H9 (cell line): Measurements from ENCODE around the gene DMD. TPM values are rescaled to one million over a fixed set of nuclear protein-coding genes. Genes with fewer than 3 reads are reported as not detected.

Experiments
- DNase-seq: peaks from one replicate; pipeline ENCODE4 v3.0.0-alpha.2; 2017
- H2AFZ ChIP-seq: one replicate; pipeline ENCODE4 v1.6.1; 2013; ENCODE audit warnings: mild to moderate bottlenecking, low read length, control low read depth, moderate library complexity
- H2AK5ac ChIP-seq: 2 replicates; pipeline ENCODE4 v1.6.1; 2013; ENCODE audit warnings: low read length, control low read depth, mixed read lengths; ENCODE audit not compliant: insufficient read length
- H2BK120ac ChIP-seq: one replicate; pipeline ENCODE4 v1.6.1; 2013; ENCODE audit warnings: low read depth, mild to moderate bottlenecking, low read length, control low read depth, inconsistent platforms; ENCODE audit not compliant: poor library complexity, severe bottlenecking
- H2BK12ac ChIP-seq: 2 replicates; pipeline ENCODE4 v1.6.1; 2013; ENCODE audit warnings: low read length, control low read depth, mixed read lengths, low read depth; ENCODE audit not compliant: insufficient read length
- H2BK15ac ChIP-seq: 2 replicates; pipeline ENCODE4 v1.6.1; 2013; ENCODE audit warnings: low read depth, low read length, control low read depth
- H2BK20ac ChIP-seq: one replicate; pipeline ENCODE4 v1.6.1; 2013; ENCODE audit warnings: low read depth, mild to moderate bottlenecking, low read length, control low read depth, inconsistent platforms; ENCODE audit not compliant: poor library complexity, severe bottlenecking
- H2BK5ac ChIP-seq: 2 replicates; pipeline ENCODE4 v1.6.1; 2013; ENCODE audit warnings: low read length, control low read depth, mixed read lengths; ENCODE audit not compliant: insufficient read length
- H3K14ac ChIP-seq: 2 replicates; pipeline ENCODE4 v1.6.1; 2013; ENCODE audit warnings: low read length, control low read depth; ENCODE audit not compliant: insufficient read depth
- H3K18ac ChIP-seq: 2 replicates; pipeline ENCODE4 v1.6.1; 2013; ENCODE audit warnings: low read depth, mild to moderate bottlenecking, mixed read lengths, low read length, control low read depth; ENCODE audit not compliant: insufficient read length
- H3K23ac ChIP-seq: 2 replicates; pipeline ENCODE4 v1.6.1; 2013; ENCODE audit warnings: low read length, control low read depth, mixed read lengths, low read depth; ENCODE audit not compliant: insufficient read length
- H3K23me2 ChIP-seq: 2 replicates; pipeline ENCODE4 v1.6.1; 2013; ENCODE audit warnings: low read depth, mild to moderate bottlenecking, mixed read lengths, low read length, control low read depth; ENCODE audit not compliant: insufficient read length, poor library complexity, severe bottlenecking
- H3K27ac ChIP-seq: 2 replicates; pipeline ENCODE4 v1.5.1; 2013; ENCODE audit warnings: low read length, control low read depth, mixed read lengths, low read depth; ENCODE audit not compliant: insufficient read length
- H3K27me3 ChIP-seq: 2 replicates; pipeline ENCODE4 v1.6.1; 2013; ENCODE audit warnings: low read length, control low read depth, inconsistent platforms; ENCODE audit not compliant: insufficient read depth
- H3K4ac ChIP-seq: 2 replicates; pipeline ENCODE4 v1.6.1; 2013; ENCODE audit warnings: low read depth, mild to moderate bottlenecking, control low read depth, inconsistent platforms, low read length, moderate library complexity
- H3K4me1 ChIP-seq: 2 replicates; pipeline ENCODE4 v1.6.1; 2013; ENCODE audit warnings: low read length, control low read depth, inconsistent platforms; ENCODE audit not compliant: insufficient read depth
- H3K4me2 ChIP-seq: 2 replicates; pipeline ENCODE4 v1.6.1; 2013; ENCODE audit warnings: low read length, control low read depth, mixed read lengths; ENCODE audit not compliant: insufficient read length, insufficient read depth
- H3K56ac ChIP-seq: 2 replicates; pipeline ENCODE4 v1.6.1; 2013; ENCODE audit warnings: low read depth, mild to moderate bottlenecking, mixed read lengths, low read length, control low read depth; ENCODE audit not compliant: insufficient read length
- H3K79me1 ChIP-seq: 2 replicates; pipeline ENCODE4 v1.6.1; 2013; ENCODE audit warnings: low read depth, mild to moderate bottlenecking, moderate library complexity, low read length, control low read depth, inconsistent platforms; ENCODE audit not compliant: insufficient read depth, poor library complexity, severe bottlenecking
- H3K79me2 ChIP-seq: 2 replicates; pipeline ENCODE4 v1.6.1; 2013; ENCODE audit warnings: low read length, control low read depth, inconsistent platforms; ENCODE audit not compliant: insufficient read depth
- H3K9ac ChIP-seq: 2 replicates; pipeline ENCODE4 v1.6.1; 2013; ENCODE audit warnings: low read length, control low read depth, mixed read lengths; ENCODE audit not compliant: insufficient read length; ENCODE audit errors: extremely low read depth
- H3K9me3 ChIP-seq: one replicate; pipeline ENCODE4 v1.6.1; 2013; ENCODE audit warnings: low read depth, low read length, inconsistent platforms; ENCODE audit not compliant: control insufficient read depth
- H3T11ph ChIP-seq: one replicate; pipeline ENCODE4 v1.6.1; 2013; ENCODE audit warnings: mild to moderate bottlenecking, low read length, control low read depth, inconsistent platforms
- H4K20me1 ChIP-seq: one replicate; pipeline ENCODE4 v1.6.1; 2013; ENCODE audit not compliant: control insufficient read depth, insufficient read length, insufficient read depth
- H4K5ac ChIP-seq: 2 replicates; pipeline ENCODE4 v1.6.1; 2013; ENCODE audit warnings: low read depth, mild to moderate bottlenecking, mixed read lengths, low read length, control low read depth; ENCODE audit not compliant: insufficient read length
- H4K8ac ChIP-seq: replicated peaks from 2 replicates; pipeline ENCODE4 v1.6.1; 2013; ENCODE audit warnings: low read length, control low read depth, mixed read lengths, low read depth; ENCODE audit not compliant: insufficient read length
- H4K91ac ChIP-seq: 2 replicates; pipeline ENCODE4 v1.6.1; 2013; ENCODE audit warnings: low read depth, mild to moderate bottlenecking, moderate library complexity, mixed read lengths, low read length, control low read depth; ENCODE audit not compliant: insufficient read length
- H3K27ac Mint-ChIP-seq, 3 experiments: 2 replicates in 2 of 3; 3 replicates in 1 of 3; pipeline ENCODE4 v1.8.0; 2020 to 2021; ENCODE audit warnings: mixed read lengths in 3 of 3, mild to moderate bottlenecking in 1 of 3, moderate library complexity in 1 of 3
- H3K27me3 Mint-ChIP-seq: 2 replicates; pipeline ENCODE4 v1.8.0; 2021; ENCODE audit warnings: low read depth, mild to moderate bottlenecking, moderate library complexity, mixed read lengths
- H3K36me3 Mint-ChIP-seq, 3 experiments: 2 replicates in 2 of 3; 3 replicates in 1 of 3; pipeline ENCODE4 v1.8.0; 2020 to 2021; ENCODE audit warnings: low read depth in 3 of 3, mixed read lengths in 3 of 3; ENCODE audit not compliant: insufficient read depth in 1 of 3
- H3K4me1 Mint-ChIP-seq, 2 experiments: 2 replicates each; pipeline ENCODE4 v1.8.0; 2020; ENCODE audit warnings: mixed read lengths in 2 of 2
- H3K4me3 Mint-ChIP-seq, 2 experiments: 2 replicates in 1 of 2; 3 replicates in 1 of 2; pipeline ENCODE4 v1.8.0; 2020 to 2021; ENCODE audit warnings: mild to moderate bottlenecking in 2 of 2, mixed read lengths in 2 of 2, moderate library complexity in 1 of 2
- H3K9me3 Mint-ChIP-seq, 2 experiments: 2 replicates in 1 of 2; 3 replicates in 1 of 2; pipeline ENCODE4 v1.8.0; 2020; ENCODE audit warnings: mild to moderate bottlenecking in 2 of 2, mixed read lengths in 2 of 2, moderate library complexity in 1 of 2
- WGBS: extraction: QIAGEN DNeasy Blood & Tissue Kit; methylation state at CpG from one replicate; pipeline ENCODE4 v1.1.7; 2013; ENCODE audit warnings: missing lambda C conversion rate, low lambda C conversion rate, mixed read lengths; ENCODE audit not compliant: insufficient read length; ENCODE audit errors: extremely low coverage; 5-methylcytosine and 5-hydroxymethylcytosine counted together
- total RNA-seq: library from RNA; stranded (reverse); gene quantifications from 2 replicates; pipeline ENCODE4 v1.2.1, GENCODE V29; 2021
- TF ChIP-seq, protein P1 (sequence below): fragments of 200-600 bp; sonication (generic); conservative IDR thresholded peaks from 3 replicates; pipeline ENCODE4 v1.8.0; 2021; ENCODE audit warnings: antibody characterized with exemption, mild to moderate bottlenecking

Gene DMD
- total RNA-seq, 1 experiment from 2014 or later = 3.8 TPM

DNA sequence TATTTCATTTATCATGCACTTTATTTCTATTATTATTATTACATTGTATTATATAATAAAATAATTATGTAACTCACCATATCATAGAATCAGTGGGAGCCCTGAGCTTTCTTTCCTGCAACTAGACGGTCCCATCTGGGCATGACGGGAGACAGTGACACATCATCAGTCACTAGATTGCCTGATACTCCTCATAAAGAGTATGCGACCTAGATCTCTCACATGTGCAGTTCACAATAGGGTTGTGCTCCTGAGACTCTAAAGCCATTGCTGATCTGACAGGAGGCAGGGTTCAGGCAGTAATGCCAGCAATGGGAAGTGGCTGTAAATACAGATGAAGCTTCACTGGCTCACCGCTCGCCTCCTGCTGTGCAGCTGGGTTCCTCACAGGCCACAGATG lies 62.3 kb downstream of the DMD start:
- H3K27ac ChIP-seq = no peak overlapping the region
- no peak overlapping the region for H3K56ac ChIP-seq
- no peak overlapping the region for H2BK12ac ChIP-seq
- no peak overlapping the region for H4K8ac ChIP-seq
- no peak overlapping the region for H2BK120ac ChIP-seq
- no peaks in the 10 kb centered on the region for H3K79me1 ChIP-seq
- H3T11ph ChIP-seq = no peak overlapping the region
- no peak overlapping the region for H3K4ac ChIP-seq
- H3K79me2 ChIP-seq = no peaks in the 10 kb centered on the region
- no peak overlapping the region for H3K14ac ChIP-seq
- no peak overlapping the region for H4K5ac ChIP-seq
- no peaks in the 10 kb centered on the region for H3K27me3 ChIP-seq
- H2AFZ ChIP-seq = no peak overlapping the region
- TF ChIP-seq, protein P1, sequence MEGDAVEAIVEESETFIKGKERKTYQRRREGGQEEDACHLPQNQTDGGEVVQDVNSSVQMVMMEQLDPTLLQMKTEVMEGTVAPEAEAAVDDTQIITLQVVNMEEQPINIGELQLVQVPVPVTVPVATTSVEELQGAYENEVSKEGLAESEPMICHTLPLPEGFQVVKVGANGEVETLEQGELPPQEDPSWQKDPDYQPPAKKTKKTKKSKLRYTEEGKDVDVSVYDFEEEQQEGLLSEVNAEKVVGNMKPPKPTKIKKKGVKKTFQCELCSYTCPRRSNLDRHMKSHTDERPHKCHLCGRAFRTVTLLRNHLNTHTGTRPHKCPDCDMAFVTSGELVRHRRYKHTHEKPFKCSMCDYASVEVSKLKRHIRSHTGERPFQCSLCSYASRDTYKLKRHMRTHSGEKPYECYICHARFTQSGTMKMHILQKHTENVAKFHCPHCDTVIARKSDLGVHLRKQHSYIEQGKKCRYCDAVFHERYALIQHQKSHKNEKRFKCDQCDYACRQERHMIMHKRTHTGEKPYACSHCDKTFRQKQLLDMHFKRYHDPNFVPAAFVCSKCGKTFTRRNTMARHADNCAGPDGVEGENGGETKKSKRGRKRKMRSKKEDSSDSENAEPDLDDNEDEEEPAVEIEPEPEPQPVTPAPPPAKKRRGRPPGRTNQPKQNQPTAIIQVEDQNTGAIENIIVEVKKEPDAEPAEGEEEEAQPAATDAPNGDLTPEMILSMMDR = no peak
- no peak overlapping the region for H2BK20ac ChIP-seq
- Mint-ChIP-seq H3K4me3 (no peak overlapping the region), H3K27me3 (no peaks in the 10 kb centered on the region), H3K4me1 (peaks cover 5% of the 10 kb centered on the region in 2 experiments), H3K27ac (no peak overlapping the region), H3K36me3 (peaks cover 0 to 1% (median 0%) of the 10 kb centered on the region in 3 experiments; a peak in 1 of 7 replicates), H3K9me3 (peaks cover 0 to 8% of the 10 kb centered on the region in 2 experiments; a peak in 3 of 5 replicates)
- no peak overlapping the region for H3K18ac ChIP-seq
- H2BK5ac ChIP-seq = no peak overlapping the region
- no peak overlapping the region for H3K9ac ChIP-seq
- DNase-seq = no peak
- no CpG with 5 or more reads among the region's 5 CpGs for WGBS
- no peak overlapping the region for H4K91ac ChIP-seq
- no peak overlapping the region for H2BK15ac ChIP-seq
- H3K23ac ChIP-seq = no peak overlapping the region
- no peaks in the 10 kb centered on the region for H3K23me2 ChIP-seq
- H3K9me3 ChIP-seq = no peaks in the 10 kb centered on the region
- no peaks in the 10 kb centered on the region; the same call in 1 of the 2 replicates for H3K4me1 ChIP-seq
- no peak overlapping the region for H2AK5ac ChIP-seq
- H4K20me1 ChIP-seq = no peaks in the 10 kb centered on the region
- no peak overlapping the region for H3K4me2 ChIP-seq
